Right renal cortex interstitium (tissue), 3 donors: ENCODE results near the gene SCARB1. TPM values are rescaled to one million over a fixed set of nuclear protein-coding genes. Genes with fewer than 3 reads are reported as not detected.

ENCODE experiments used
- DNase-seq, 3 donors: peaks; one replicate each; pipeline ENCODE4 v3.0.0-alpha.2; 2013; ENCODE audit warnings: low read depth in 3 of 3, low spot score in 2 of 3
- polyA plus RNA-seq, 3 donors: library from polyadenylated mRNA; unstranded; fragments of 120-200 nt; gene quantifications; one replicate each; pipeline ENCODE4 v1.2.1, GENCODE V29; 2013; ENCODE audit not compliant: insufficient read length in 3 of 3

Gene SCARB1
- polyA plus RNA-seq, 3 donors, result 18.5 to 24.4 (median 21.1) TPM

GRCh38 chr12:124824195-124824594 lies 39.5 kb downstream of the SCARB1 start:
- DNase-seq, result no peak

- no peak for DNase-seq
These were observed 40.2 kb downstream of the SCARB1 start for GRCh38 chr12:124823272-124823970.

- DNase-seq, result no peak
These were observed 41.4 kb downstream of the SCARB1 start for GRCh38 chr12:124822218-124822617.

GRCh38 chr12:124821252-124822200 lies 42.1 kb downstream of the SCARB1 start:
- no peak for DNase-seq

GRCh38 chr12:124820199-124820598 lies 43.5 kb downstream of the SCARB1 start:
- DNase-seq, result no peak

- no peak for DNase-seq
These were observed 44.1 kb downstream of the SCARB1 start for GRCh38 chr12:124819525-124819924.

GRCh38 chr12:124819080-124819479 lies 44.6 kb downstream of the SCARB1 start:
- no peak for DNase-seq

- no peak for DNase-seq
These were observed 46.3 kb downstream of the SCARB1 start for GRCh38 chr12:124817076-124818000.

GRCh38 chr12:124816295-124816854 lies 47.3 kb downstream of the SCARB1 start:
- no peak for DNase-seq

GRCh38 chr12:124814741-124815613 lies 48.7 kb downstream of the SCARB1 start:
- DNase-seq, result no peak

GRCh38 chr12:124813782-124814181 lies 49.9 kb downstream of the SCARB1 start:
- no peak for DNase-seq

GRCh38 chr12:124812979-124813378 lies 50.7 kb downstream of the SCARB1 start:
- no peak for DNase-seq

GRCh38 chr12:124812356-124812755 lies 51.3 kb downstream of the SCARB1 start:
- no peak for DNase-seq

- no peak for DNase-seq
These were observed 52.0 kb downstream of the SCARB1 start for GRCh38 chr12:124811633-124812032.

GRCh38 chr12:124809878-124810277 lies 53.8 kb downstream of the SCARB1 start:
- DNase-seq, result no peak

GRCh38 chr12:124809391-124809790 lies 54.3 kb downstream of the SCARB1 start:
- no peak for DNase-seq

GRCh38 chr12:124808272-124808671 lies 55.4 kb downstream of the SCARB1 start:
- DNase-seq, result no peak

GRCh38 chr12:124805876-124806668 lies 57.6 kb downstream of the SCARB1 start:
- no peak for DNase-seq

- no peak for DNase-seq
These were observed 58.6 kb downstream of the SCARB1 start for GRCh38 chr12:124805050-124805449.
